Measurements from ENCODE around the gene LCN6. TPM values are rescaled to one million over a fixed set of nuclear protein-coding genes. Genes with fewer than 3 reads are reported as not detected.

LCN6 gene
- total and polyA plus RNA-seq, 2 of the 4 experiments (the other 2 are of a cell fraction): not detected

GRCh38 chr9:136759001-136759400, 10.7 kb upstream of the LCN6 start:
- POLR2A ChIA-PET (ENCODE audit: unreplicated experiment): no interaction called here
- Histone ChIP-seq H2BK120ac (ENCODE audit: low read depth, low read length) (no peak overlapping the region), H3K27ac (ENCODE audit: insufficient read depth, low read length) (no peak overlapping the region), H2BK15ac (ENCODE audit: low read depth, low read length) (no peak overlapping the region), H3K4me3 (ENCODE audit: insufficient read depth, low read depth, low read length) (no peak overlapping the region), H2AK9ac (replicated peaks; ENCODE audit: low read depth, low read length, poor library complexity) (no peak overlapping the region), H3K9ac (ENCODE audit: low read depth, low read length) (no peak overlapping the region), H3K36me3 (ENCODE audit: control insufficient read depth, insufficient read depth, low read length) (no peaks in the 10 kb centered on the region), H2BK5ac (ENCODE audit: low read depth, low read length, poor library complexity, severe bottlenecking) (no peak overlapping the region), H3K14ac (replicated peaks; ENCODE audit: low read depth, low read length) (no peak overlapping the region), H3K4me2 (ENCODE audit: low read depth, low read length) (no peak overlapping the region), H3K27me3 (ENCODE audit: control insufficient read depth, insufficient read depth, low read length) (no peaks in the 10 kb centered on the region; the same call in 1 of the 2 replicates), H2BK20ac (ENCODE audit: low read depth, low read length) (no peak overlapping the region), H4K91ac (ENCODE audit: insufficient read depth, low read depth, low read length) (no peak overlapping the region), H3K9me1 (ENCODE audit: insufficient read depth, low read length) (no peaks in the 10 kb centered on the region), H3K9me3 (ENCODE audit: control insufficient read depth, insufficient read depth, low read length) (peaks cover 12% of the 10 kb centered on the region), H3K4me1 (ENCODE audit: control insufficient read depth, insufficient read depth, low read length) (no peaks in the 10 kb centered on the region), H3K18ac (ENCODE audit: low read depth, low read length) (no peak overlapping the region), H4K20me1 (ENCODE audit: insufficient read depth, low read length) (no peaks in the 10 kb centered on the region), H3K79me1 (ENCODE audit: low read depth in 1 of 2, low read length in 2 of 2) (no peaks in the 10 kb centered on the region), H4K5ac (ENCODE audit: low read depth, low read length) (no peak overlapping the region), H3K56ac (ENCODE audit: extremely low read depth, insufficient read depth, low read length) (no peak overlapping the region), H3K4ac (ENCODE audit: low read depth, low read length) (no peak overlapping the region), H2AK5ac (ENCODE audit: low read depth, low read length) (no peak overlapping the region), H2AFZ (replicated peaks; ENCODE audit: low read length, poor library complexity) (no peak overlapping the region), H3K23ac (ENCODE audit: low read depth, low read length) (no peak overlapping the region), H4K8ac (ENCODE audit: low read depth in 2 of 2, low read length in 2 of 2) (no peak overlapping the region)
- no TSS peak for BruUV-seq (replicated peaks)
- TF ChIP-seq RFX5 (IDR thresholded peaks at IDR 0.05; ENCODE audit: low read depth, low read length): no peak
- no peak for TF ChIP-seq ELK1 (IDR thresholded peaks at IDR 0.05; ENCODE audit: borderline replicate concordance, low read depth, low read length)
- dilution Hi-C loops (cut with HindIII; ENCODE audit: low sequenced_read_pairs, unreplicated experiment): no loop called here
- in situ Hi-C loops (cut with MboI; ENCODE audit: low sequenced_read_pairs): no loop called here
- ATAC-seq (ENCODE audit: low read depth): no peak
- DNase-seq: no peak
- intact Hi-C loops (cut with micrococcal nuclease): no loop called here
- WGBS, 2 experiments (ENCODE audit: extremely low coverage in 2 of 2, insufficient read length in 1 of 2): 85% methylated on average over 4 of the region's 9 CpGs; no CpG with 5 or more reads in 1 of the 2 experiments
- CTCF ChIA-PET: interaction anchor here (0.8 kb wide), 1 partner anchor 25 kb away, joined by 3 read pairs; no protein-coding TSS in a partner anchor

Measured in IMR-90 (cell line).